Measurements from ENCODE around the gene WHAMM. TPM values are rescaled to one million over a fixed set of nuclear protein-coding genes. Genes with fewer than 3 reads are reported as not detected.

Gene WHAMM
- total RNA-seq, 1 donor from 2014 or later, result 9.3 TPM

GRCh38 chr15:82881747-82882146 is 72.3 kb downstream of the WHAMM start:
- Mint-ChIP-seq H3K9me3 (ENCODE audit: unreplicated experiment) (no peaks in the 10 kb centered on the region), H3K4me1 (ENCODE audit: unreplicated experiment) (no peaks in the 10 kb centered on the region), H3K4me3 (ENCODE audit: unreplicated experiment) (no peak overlapping the region), H3K36me3 (ENCODE audit: low read depth, unreplicated experiment) (no peaks in the 10 kb centered on the region), H3K27ac (ENCODE audit: unreplicated experiment) (no peak overlapping the region), H3K27me3 (ENCODE audit: unreplicated experiment) (no peaks in the 10 kb centered on the region)
- DNase-seq (ENCODE audit: low spot score), result no peak
- TF ChIP-seq CTCF (IDR thresholded peaks at IDR 0.05; ENCODE audit: unreplicated experiment), result no peak

DNA sequence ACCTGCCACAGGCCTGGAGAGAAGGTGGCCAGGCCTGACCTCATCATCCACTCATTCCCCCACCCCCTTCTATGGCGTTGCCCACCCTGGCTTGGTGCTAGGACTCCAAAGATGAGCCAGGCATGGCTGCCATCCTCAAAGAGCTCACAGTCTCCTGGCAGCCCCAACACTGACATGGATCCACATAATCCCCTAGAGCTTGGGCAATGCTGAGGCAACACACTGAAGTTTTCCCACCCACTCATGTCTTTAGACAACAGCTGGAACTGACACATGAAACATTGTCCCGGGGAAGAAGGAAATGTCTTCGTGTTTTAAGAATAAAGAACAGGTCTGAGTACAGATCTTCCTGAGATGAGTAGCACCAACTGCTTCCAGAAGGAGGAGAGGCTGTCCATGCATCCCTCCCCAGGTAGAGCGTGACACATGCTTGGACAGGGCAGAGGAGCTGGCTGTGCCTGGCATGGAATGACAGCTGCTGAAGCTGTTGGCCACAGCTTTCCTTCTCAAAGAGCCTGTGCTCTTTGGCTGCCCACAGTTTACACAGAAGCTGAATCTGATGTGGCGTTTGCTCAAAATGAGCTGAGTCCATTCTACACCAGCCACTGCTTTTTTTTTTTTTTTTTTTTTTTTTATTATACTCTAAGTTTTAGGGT is 73.0 kb downstream of the WHAMM start:
- Mint-ChIP-seq H3K9me3 (ENCODE audit: unreplicated experiment) (no peaks in the 10 kb centered on the region), H3K4me3 (ENCODE audit: unreplicated experiment) (no peak overlapping the region), H3K36me3 (ENCODE audit: low read depth, unreplicated experiment) (no peaks in the 10 kb centered on the region), H3K4me1 (ENCODE audit: unreplicated experiment) (no peaks in the 10 kb centered on the region), H3K27me3 (ENCODE audit: unreplicated experiment) (no peaks in the 10 kb centered on the region), H3K27ac (ENCODE audit: unreplicated experiment) (no peak overlapping the region)
- no peak for DNase-seq (ENCODE audit: low spot score)
- no peak for TF ChIP-seq CTCF (IDR thresholded peaks at IDR 0.05; ENCODE audit: unreplicated experiment)

Other genes with a start within 250 kb of the WHAMM start
- not detected for gene CPEB1, start 162.3 kb upstream of the WHAMM start, total RNA-seq (ENCODE audit: unreplicated experiment)
- 5.6 TPM for gene AP3B2, start 99.8 kb upstream of the WHAMM start, total RNA-seq (ENCODE audit: unreplicated experiment)
- gene FSD2, start 3.6 kb upstream of the WHAMM start, total RNA-seq (ENCODE audit: unreplicated experiment), result not detected
- gene HOMER2, start 143.1 kb downstream of the WHAMM start, total RNA-seq (ENCODE audit: unreplicated experiment), result 3.0 TPM
- 23.6 TPM for gene RAMAC, start 176.6 kb downstream of the WHAMM start, total RNA-seq (ENCODE audit: unreplicated experiment)
- 17.4 TPM for gene C15orf40, start 202.0 kb downstream of the WHAMM start, total RNA-seq (ENCODE audit: unreplicated experiment)